ENCODE measurements around the gene GADD45B. TPM values are rescaled to one million over a fixed set of nuclear protein-coding genes. Genes with fewer than 3 reads are reported as not detected.
"Not testable (repeated sequence)": the region's sequence is repeated elsewhere in the genome, so short reads cannot be mapped to it uniquely, and the experiment has no call there.

The GADD45B gene
- total RNA-seq, 1 donor from 2014 or later = 136 TPM

GRCh38 chr19:2481466-2481865 is 5.5 kb downstream of the GADD45B start:
- intact Hi-C loops (cut with DNase I) = loop anchor here (5.0 kb wide), 1 partner anchor 66 kb away; no protein-coding TSS in a partner anchor
- no peak for DNase-seq (ENCODE audit: low spot score)
- no peak for ATAC-seq

GRCh38 chr19:2482354-2483038 is 6.6 kb downstream of the GADD45B start:
- intact Hi-C loops (cut with DNase I) = loop anchor here (5.0 kb wide), 1 partner anchor 65 kb away; no protein-coding TSS in a partner anchor
- ATAC-seq = no peak

GRCh38 chr19:2483084-2483483 is 7.2 kb downstream of the GADD45B start:
- intact Hi-C loops (cut with DNase I) = loop anchor here (5.0 kb wide), 1 partner anchor 64 kb away; no protein-coding TSS in a partner anchor
- DNase-seq (ENCODE audit: low spot score) (no peak), ATAC-seq (no peak)

More at GRCh38 chr19:2482354-2483038, 6.6 kb downstream of the GADD45B start:
- no peak for DNase-seq (ENCODE audit: low spot score)

- ATAC-seq (no peak), DNase-seq (ENCODE audit: low spot score) (no peak)
- intact Hi-C loops (cut with DNase I) = loop anchor here (5.0 kb wide), 1 partner anchor 64 kb away; no protein-coding TSS in a partner anchor
Observed at GRCh38 chr19:2483484-2484151, 7.7 kb downstream of the GADD45B start.

- no peak for ATAC-seq
- DNase-seq (ENCODE audit: low spot score) = no peak
- intact Hi-C loops (cut with DNase I) = loop anchor here (5.0 kb wide), 1 partner anchor 63 kb away; no protein-coding TSS in a partner anchor
Observed at GRCh38 chr19:2484178-2484937, 8.4 kb downstream of the GADD45B start.

- intact Hi-C loops (cut with DNase I) = no loop called here
- DNase-seq (ENCODE audit: low spot score) (no peak), ATAC-seq (no peak)
Observed at GRCh38 chr19:2485428-2485827, 9.5 kb downstream of the GADD45B start.

GRCh38 chr19:2487090-2487489 is 11.2 kb downstream of the GADD45B start:
- DNase-seq (ENCODE audit: low spot score) (no peak), ATAC-seq (no peak)
- intact Hi-C loops (cut with DNase I) = no loop called here

GRCh38 chr19:2487842-2488241 is 11.9 kb downstream of the GADD45B start:
- DNase-seq (ENCODE audit: low spot score) (no peak), ATAC-seq (peak; percentile 47)
- intact Hi-C loops (cut with DNase I) = no loop called here

- intact Hi-C loops (cut with DNase I) = no loop called here
- no peak for DNase-seq (ENCODE audit: low spot score)
- peak; percentile 15 for ATAC-seq
Observed at GRCh38 chr19:2488405-2488941, 12.5 kb downstream of the GADD45B start.

- no peak for DNase-seq (ENCODE audit: low spot score)
Observed at GRCh38 chr19:2488942-2489731, 13.2 kb downstream of the GADD45B start.

GRCh38 chr19:2490659-2491058 is 14.7 kb downstream of the GADD45B start:
- no peak for DNase-seq (ENCODE audit: low spot score)
- intact Hi-C loops (cut with DNase I) = no loop called here
- ATAC-seq = no peak

More at GRCh38 chr19:2488942-2489731, 13.2 kb downstream of the GADD45B start:
- no peak for ATAC-seq
- intact Hi-C loops (cut with DNase I) = no loop called here

GRCh38 chr19:2491130-2491801 is 15.3 kb downstream of the GADD45B start:
- intact Hi-C loops (cut with DNase I) = no loop called here
- no peak for ATAC-seq
- no peak for DNase-seq (ENCODE audit: low spot score)

GRCh38 chr19:2492870-2493269 is 16.9 kb downstream of the GADD45B start:
- DNase-seq (ENCODE audit: low spot score) (no peak), ATAC-seq (no peak)
- intact Hi-C loops (cut with DNase I) = no loop called here

- intact Hi-C loops (cut with DNase I); DNase-seq (ENCODE audit: low spot score); ATAC-seq: not testable (repeated sequence)
Observed at GRCh38 chr19:2493448-2493847, 17.5 kb downstream of the GADD45B start.

GRCh38 chr19:2494084-2494446 is 18.1 kb downstream of the GADD45B start:
- ATAC-seq (peak; percentile 30), DNase-seq (ENCODE audit: low spot score) (no peak)
- intact Hi-C loops (cut with DNase I) = no loop called here

- intact Hi-C loops (cut with DNase I) = no loop called here
- ATAC-seq (peak; percentile 83), DNase-seq (ENCODE audit: low spot score) (peak; percentile 84)
Observed at GRCh38 chr19:2494447-2495129, 18.7 kb downstream of the GADD45B start.

GRCh38 chr19:2495130-2495641 is 19.3 kb downstream of the GADD45B start:
- intact Hi-C loops (cut with DNase I) = no loop called here
- DNase-seq (ENCODE audit: low spot score) (peak; percentile 76), ATAC-seq (peak; percentile 77)

Measured in sciatic nerve (tissue), 2 donors.